ENCODE measurements around the gene NAGA.

DNA sequence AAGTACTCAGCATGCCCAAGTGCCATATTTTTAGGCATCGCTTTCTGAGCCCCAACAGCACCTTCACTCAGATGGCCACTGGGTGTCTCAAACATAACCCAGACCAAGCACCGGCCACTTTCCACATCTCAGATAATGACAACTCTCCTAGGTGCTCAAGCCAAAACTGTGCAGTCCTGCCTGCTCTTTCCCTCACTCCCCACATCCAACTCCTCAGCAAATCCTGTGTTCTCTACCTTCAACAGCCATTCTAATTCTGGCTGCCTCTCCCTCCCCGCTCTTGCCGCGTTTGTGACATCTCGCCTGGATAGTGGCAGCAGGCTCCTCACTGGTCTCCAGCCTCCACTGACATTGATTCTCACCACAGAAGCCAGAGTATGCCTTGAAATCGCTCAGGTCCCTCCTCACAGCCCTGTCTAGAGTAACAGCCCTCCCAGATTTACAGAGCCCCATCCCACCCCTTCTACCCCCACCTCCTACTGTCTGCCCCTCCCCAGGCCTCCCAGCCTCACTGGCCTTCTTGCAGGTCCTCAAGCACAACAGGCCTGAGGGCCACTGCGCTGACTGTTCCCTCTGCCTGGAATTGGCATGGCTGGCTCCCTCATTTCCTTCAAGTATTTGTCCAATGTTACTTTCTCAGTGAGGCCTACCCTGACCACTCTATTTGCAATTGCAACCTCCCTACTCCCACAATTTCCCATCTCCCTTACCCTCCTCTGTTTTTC lies 2.2 kb upstream of the NAGA start:
- TF ChIP-seq, protein P1, sequence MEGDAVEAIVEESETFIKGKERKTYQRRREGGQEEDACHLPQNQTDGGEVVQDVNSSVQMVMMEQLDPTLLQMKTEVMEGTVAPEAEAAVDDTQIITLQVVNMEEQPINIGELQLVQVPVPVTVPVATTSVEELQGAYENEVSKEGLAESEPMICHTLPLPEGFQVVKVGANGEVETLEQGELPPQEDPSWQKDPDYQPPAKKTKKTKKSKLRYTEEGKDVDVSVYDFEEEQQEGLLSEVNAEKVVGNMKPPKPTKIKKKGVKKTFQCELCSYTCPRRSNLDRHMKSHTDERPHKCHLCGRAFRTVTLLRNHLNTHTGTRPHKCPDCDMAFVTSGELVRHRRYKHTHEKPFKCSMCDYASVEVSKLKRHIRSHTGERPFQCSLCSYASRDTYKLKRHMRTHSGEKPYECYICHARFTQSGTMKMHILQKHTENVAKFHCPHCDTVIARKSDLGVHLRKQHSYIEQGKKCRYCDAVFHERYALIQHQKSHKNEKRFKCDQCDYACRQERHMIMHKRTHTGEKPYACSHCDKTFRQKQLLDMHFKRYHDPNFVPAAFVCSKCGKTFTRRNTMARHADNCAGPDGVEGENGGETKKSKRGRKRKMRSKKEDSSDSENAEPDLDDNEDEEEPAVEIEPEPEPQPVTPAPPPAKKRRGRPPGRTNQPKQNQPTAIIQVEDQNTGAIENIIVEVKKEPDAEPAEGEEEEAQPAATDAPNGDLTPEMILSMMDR (IDR thresholded peaks at IDR 0.05), result no peak
- TF ChIP-seq POLR2A (IDR thresholded peaks at IDR 0.05), result no peak
